ENCODE measurements around the gene NEGR1. TPM values are rescaled to one million over a fixed set of nuclear protein-coding genes. Genes with fewer than 3 reads are reported as not detected.

The NEGR1 gene
- total and polyA plus RNA-seq, 7 donors = 0.69 to 69.2 (median 42.5) TPM

GRCh38 chr1:71721532-71721931 is 560.8 kb downstream of the NEGR1 start:
- Histone ChIP-seq H3K9me3 (no peaks in the 10 kb centered on the region), H3K27me3 (no peaks in the 10 kb centered on the region), H3K4me3 (no peak overlapping the region), H3K36me3 (no peaks in the 10 kb centered on the region), H3K4me1 (no peaks in the 10 kb centered on the region), H3K27ac (no peak overlapping the region)
- 76 to 78% methylated on average over 2 of the region's 2 CpGs for WGBS, 2 donors
- no peak for DNase-seq
- intact Hi-C loops (cut with DNase I) = no loop called here
- TF ChIP-seq POLR2AphosphoS5 (IDR thresholded peaks at IDR 0.05) = no peak
- TF ChIP-seq EP300 (IDR thresholded peaks at IDR 0.05) = no peak
- TF ChIP-seq POLR2A (IDR thresholded peaks at IDR 0.05) = no peak
- no peak for TF ChIP-seq CTCF (IDR thresholded peaks at IDR 0.05)

GRCh38 chr1:71719330-71719729 is 563.0 kb downstream of the NEGR1 start:
- no peak for TF ChIP-seq EP300 (IDR thresholded peaks at IDR 0.05)
- no peak for TF ChIP-seq POLR2AphosphoS5 (IDR thresholded peaks at IDR 0.05)
- no peak for TF ChIP-seq POLR2A (IDR thresholded peaks at IDR 0.05)
- no peak for TF ChIP-seq CTCF (IDR thresholded peaks at IDR 0.05)
- WGBS, 2 donors = 83 to 86% methylated on average over 2 of the region's 2 CpGs
- DNase-seq = no peak
- H3K9me3 ChIP-seq = peaks cover 0 to 4% (median 0%) of the 10 kb centered on the region in 4 donors
- H3K36me3 ChIP-seq = no peaks in the 10 kb centered on the region
- H3K4me3 ChIP-seq = no peak overlapping the region
- H3K27ac ChIP-seq = no peak overlapping the region
- H3K4me1 ChIP-seq = no peaks in the 10 kb centered on the region
- intact Hi-C loops (cut with DNase I) = no loop called here
- H3K27me3 ChIP-seq = no peaks in the 10 kb centered on the region

GRCh38 chr1:71717186-71717585 is 565.2 kb downstream of the NEGR1 start:
- Histone ChIP-seq H3K27me3 (no peaks in the 10 kb centered on the region), H3K27ac (no peak overlapping the region), H3K4me3 (no peak overlapping the region), H3K36me3 (no peaks in the 10 kb centered on the region), H3K9me3 (peaks cover 0 to 4% (median 0%) of the 10 kb centered on the region in 4 donors), H3K4me1 (no peaks in the 10 kb centered on the region)
- DNase-seq = no peak
- intact Hi-C loops (cut with DNase I) = no loop called here
- TF ChIP-seq POLR2A (IDR thresholded peaks at IDR 0.05) = no peak
- TF ChIP-seq CTCF (IDR thresholded peaks at IDR 0.05) = no peak
- TF ChIP-seq EP300 (IDR thresholded peaks at IDR 0.05) = no peak
- no peak for TF ChIP-seq POLR2AphosphoS5 (IDR thresholded peaks at IDR 0.05)

GRCh38 chr1:71711456-71711855 is 570.9 kb downstream of the NEGR1 start:
- Histone ChIP-seq H3K27me3 (no peaks in the 10 kb centered on the region), H3K27ac (no peak overlapping the region), H3K4me3 (no peak overlapping the region), H3K9me3 (peaks cover 0 to 4% (median 0%) of the 10 kb centered on the region in 4 donors), H3K4me1 (no peaks in the 10 kb centered on the region), H3K36me3 (no peaks in the 10 kb centered on the region)
- no peak for DNase-seq
- intact Hi-C loops (cut with DNase I) = no loop called here
- TF ChIP-seq EP300 (IDR thresholded peaks at IDR 0.05) (no peak), POLR2A (IDR thresholded peaks at IDR 0.05) (no peak), POLR2AphosphoS5 (IDR thresholded peaks at IDR 0.05) (no peak), CTCF (IDR thresholded peaks at IDR 0.05) (no peak)

GRCh38 chr1:71706029-71706671 is 576.2 kb downstream of the NEGR1 start:
- H3K36me3 ChIP-seq = no peaks in the 10 kb centered on the region
- no peak for DNase-seq
- H3K9me3 ChIP-seq = peaks cover 0 to 2% (median 0%) of the 10 kb centered on the region in 4 donors
- intact Hi-C loops (cut with DNase I) = no loop called here
- no peak overlapping the region for H3K4me3 ChIP-seq
- H3K27ac ChIP-seq = no peak overlapping the region
- no peaks in the 10 kb centered on the region for H3K4me1 ChIP-seq
- no peaks in the 10 kb centered on the region for H3K27me3 ChIP-seq
- no peak for TF ChIP-seq POLR2A (IDR thresholded peaks at IDR 0.05)
- no peak for TF ChIP-seq EP300 (IDR thresholded peaks at IDR 0.05)
- no peak for TF ChIP-seq POLR2AphosphoS5 (IDR thresholded peaks at IDR 0.05)
- no peak for TF ChIP-seq CTCF (IDR thresholded peaks at IDR 0.05)
- 38 to 88% methylated on average over 5 of the region's 5 CpGs for WGBS, 2 donors
